DND-41 (cell line): ENCODE measurements around the gene YIPF3.

Source experiments
- EZH2 ChIP-seq: IDR thresholded peaks from 3 replicates; pipeline ENCODE4 v1.6.1; 2012; ENCODE audit warnings: borderline replicate concordance, low read depth, mild to moderate bottlenecking, moderate library complexity, low read length, inconsistent platforms; ENCODE audit not compliant: severe bottlenecking
- TF ChIP-seq, protein P1 (sequence below): IDR thresholded peaks from 2 replicates; pipeline ENCODE4 v1.5.1; 2012; ENCODE audit warnings: borderline replicate concordance, low read length, moderate library complexity, mild to moderate bottlenecking; ENCODE audit not compliant: poor library complexity, severe bottlenecking; ENCODE audit errors: extremely low read depth

GRCh38 chr6:43516367-43516696 is 394 bp downstream of the YIPF3 start:
- TF ChIP-seq, protein P1, sequence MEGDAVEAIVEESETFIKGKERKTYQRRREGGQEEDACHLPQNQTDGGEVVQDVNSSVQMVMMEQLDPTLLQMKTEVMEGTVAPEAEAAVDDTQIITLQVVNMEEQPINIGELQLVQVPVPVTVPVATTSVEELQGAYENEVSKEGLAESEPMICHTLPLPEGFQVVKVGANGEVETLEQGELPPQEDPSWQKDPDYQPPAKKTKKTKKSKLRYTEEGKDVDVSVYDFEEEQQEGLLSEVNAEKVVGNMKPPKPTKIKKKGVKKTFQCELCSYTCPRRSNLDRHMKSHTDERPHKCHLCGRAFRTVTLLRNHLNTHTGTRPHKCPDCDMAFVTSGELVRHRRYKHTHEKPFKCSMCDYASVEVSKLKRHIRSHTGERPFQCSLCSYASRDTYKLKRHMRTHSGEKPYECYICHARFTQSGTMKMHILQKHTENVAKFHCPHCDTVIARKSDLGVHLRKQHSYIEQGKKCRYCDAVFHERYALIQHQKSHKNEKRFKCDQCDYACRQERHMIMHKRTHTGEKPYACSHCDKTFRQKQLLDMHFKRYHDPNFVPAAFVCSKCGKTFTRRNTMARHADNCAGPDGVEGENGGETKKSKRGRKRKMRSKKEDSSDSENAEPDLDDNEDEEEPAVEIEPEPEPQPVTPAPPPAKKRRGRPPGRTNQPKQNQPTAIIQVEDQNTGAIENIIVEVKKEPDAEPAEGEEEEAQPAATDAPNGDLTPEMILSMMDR = no peak
- TF ChIP-seq EZH2 = no peak
